Immature natural killer cell (primary cell): Measurements from ENCODE around the gene IL17RB. TPM values are rescaled to one million over a fixed set of nuclear protein-coding genes. Genes with fewer than 3 reads are reported as not detected.

Experiments
- DNase-seq, 3 donors: peaks; one replicate each; pipeline ENCODE4 v3.0.0; 2022; ENCODE audit warnings: mixed read lengths in 1 of 3
- H3K27ac Mint-ChIP-seq, 6 donors: one replicate each; pipeline ENCODE4 v1.8.0; 2020; ENCODE audit warnings: mixed read lengths in 6 of 6, mild to moderate bottlenecking in 5 of 6, inconsistent platforms in 4 of 6, moderate library complexity in 3 of 6
- H3K27me3 Mint-ChIP-seq, 3 donors: one replicate each; pipeline ENCODE4 v1.8.0; 2020 to 2021; ENCODE audit warnings: low read depth in 3 of 3, mild to moderate bottlenecking in 3 of 3, mixed read lengths in 3 of 3, moderate library complexity in 3 of 3, inconsistent platforms in 1 of 3
- H3K36me3 Mint-ChIP-seq, 3 donors: one replicate each; pipeline ENCODE4 v1.8.0; 2020; ENCODE audit warnings: mixed read lengths in 3 of 3, inconsistent platforms in 2 of 3, mild to moderate bottlenecking in 2 of 3
- H3K4me1 Mint-ChIP-seq, 2 donors: one replicate each; pipeline ENCODE4 v1.8.0; 2020; ENCODE audit warnings: inconsistent platforms in 2 of 2, mild to moderate bottlenecking in 2 of 2, mixed read lengths in 2 of 2, moderate library complexity in 1 of 2
- H3K4me3 Mint-ChIP-seq, 5 donors: one replicate each; pipeline ENCODE4 v1.8.0; 2020; ENCODE audit warnings: mild to moderate bottlenecking in 5 of 5, mixed read lengths in 5 of 5, inconsistent platforms in 3 of 5, moderate library complexity in 3 of 5
- H3K9me3 Mint-ChIP-seq, 6 donors: one replicate each; pipeline ENCODE4 v1.8.0; 2020; ENCODE audit warnings: mild to moderate bottlenecking in 6 of 6, mixed read lengths in 6 of 6, inconsistent platforms in 4 of 6, moderate library complexity in 3 of 6
- polyA plus RNA-seq, 3 donors: library from polyadenylated mRNA; unstranded; fragments of 300-500 nt; fragmentation: Illumina TruSeq; gene quantifications; one replicate each; pipeline ENCODE4 v1.2.3, GENCODE V29; 2021

Gene IL17RB
- polyA plus RNA-seq, 3 donors from 2014 or later, result 0.79 to 1.2 TPM; not detected in 1

GRCh38 chr3:53881691-53882593 is 35.6 kb downstream of the IL17RB start, which contains the start of gene ACTR8:
Gene ACTR8 (minus strand): TSS chr3:53882152. CDS start chr3:53882101, 51 bp downstream.
- Mint-ChIP-seq H3K27ac (peak within 1 kb of the TSS; percentile 88 to 100 (median 99)), H3K4me3 (peak within 1 kb of the TSS; percentile 94 to 100 (median 100)), H3K4me1 (peaks cover 33 to 43% of the 10 kb centered on the region in 2 donors), H3K36me3 (peaks cover 8 to 42% (median 11%) of the 10 kb centered on the region in 3 donors), H3K9me3 (no peaks in the 10 kb centered on the region), H3K27me3 (peaks cover 0 to 9% (median 6%) of the 10 kb centered on the region in 3 donors)
- peak; percentile 88 to 90 (median 90) for DNase-seq

- peaks cover 7 to 39% (median 10%) of the 10 kb centered on the region in 3 donors for H3K36me3 Mint-ChIP-seq
- H3K9me3 Mint-ChIP-seq, result no peaks in the 10 kb centered on the region
- H3K27ac Mint-ChIP-seq, result peak overlapping the region; percentile 88 to 100 (median 99)
Measured at GRCh38 chr3:53883008-53883407, 36.6 kb downstream of the IL17RB start.

GRCh38 chr3:53884623-53885022 is 38.3 kb downstream of the IL17RB start:
- DNase-seq, result no peak
- no peaks in the 10 kb centered on the region for H3K9me3 Mint-ChIP-seq
- peaks cover 44 to 66% of the 10 kb centered on the region in 2 donors for H3K4me1 Mint-ChIP-seq
- peaks cover 3 to 38% (median 8%) of the 10 kb centered on the region in 3 donors for H3K36me3 Mint-ChIP-seq
- no peak overlapping the region for H3K4me3 Mint-ChIP-seq
- H3K27ac Mint-ChIP-seq, result no peak overlapping the region
- H3K27me3 Mint-ChIP-seq, result peaks cover 0 to 9% (median 6%) of the 10 kb centered on the region in 3 donors

More at GRCh38 chr3:53883008-53883407, 36.6 kb downstream of the IL17RB start:
- Mint-ChIP-seq H3K4me3 (peak overlapping the region; percentile 94 to 100 (median 100)), H3K27me3 (peaks cover 0 to 9% (median 6%) of the 10 kb centered on the region in 3 donors), H3K4me1 (peaks cover 33 to 53% of the 10 kb centered on the region in 2 donors)
- no peak for DNase-seq

GRCh38 chr3:53885239-53885638 is 38.9 kb downstream of the IL17RB start:
- Mint-ChIP-seq H3K4me3 (no peak overlapping the region), H3K36me3 (peaks cover 3 to 33% (median 8%) of the 10 kb centered on the region in 3 donors)

GRCh38 chr3:53887446-53887845 is 41.1 kb downstream of the IL17RB start:
- Mint-ChIP-seq H3K9me3 (no peaks in the 10 kb centered on the region), H3K4me3 (no peak overlapping the region), H3K27me3 (peaks cover 5 to 10% (median 7%) of the 10 kb centered on the region in 3 donors), H3K27ac (peak overlapping the region in 3 of 6 donors; percentile 27 to 39 (median 35)), H3K4me1 (peaks cover 46 to 63% of the 10 kb centered on the region in 2 donors), H3K36me3 (peaks cover 3 to 35% (median 8%) of the 10 kb centered on the region in 3 donors)
- no peak for DNase-seq

More at GRCh38 chr3:53885239-53885638, 38.9 kb downstream of the IL17RB start:
- no peaks in the 10 kb centered on the region for H3K9me3 Mint-ChIP-seq
- H3K4me1 Mint-ChIP-seq, result peaks cover 44 to 66% of the 10 kb centered on the region in 2 donors
- peaks cover 0 to 9% (median 6%) of the 10 kb centered on the region in 3 donors for H3K27me3 Mint-ChIP-seq
- DNase-seq, result no peak
- no peak overlapping the region for H3K27ac Mint-ChIP-seq

GRCh38 chr3:53888232-53888631 is 41.9 kb downstream of the IL17RB start:
- H3K9me3 Mint-ChIP-seq, result no peaks in the 10 kb centered on the region
- DNase-seq, result no peak
- peaks cover 3 to 35% (median 8%) of the 10 kb centered on the region in 3 donors for H3K36me3 Mint-ChIP-seq
- H3K4me1 Mint-ChIP-seq, result peaks cover 40 to 63% of the 10 kb centered on the region in 2 donors
- peaks cover 5 to 7% (median 5%) of the 10 kb centered on the region in 3 donors for H3K27me3 Mint-ChIP-seq
- H3K4me3 Mint-ChIP-seq, result no peak overlapping the region
- H3K27ac Mint-ChIP-seq, result peak overlapping the region in 4 of 6 donors; percentile 30 to 58 (median 43)

- peak; percentile 10 to 48 (median 48) for DNase-seq
- Mint-ChIP-seq H3K27me3 (peaks cover 7 to 15% (median 10%) of the 10 kb centered on the region in 3 donors), H3K9me3 (no peaks in the 10 kb centered on the region), H3K4me3 (peak overlapping the region; percentile 86 to 98 (median 94)), H3K36me3 (peaks cover 3 to 32% (median 8%) of the 10 kb centered on the region in 3 donors), H3K4me1 (peaks cover 40 to 65% of the 10 kb centered on the region in 2 donors), H3K27ac (peak overlapping the region; percentile 96 to 99 (median 98))
Measured at GRCh38 chr3:53890726-53891475, 44.5 kb downstream of the IL17RB start.

GRCh38 chr3:53891497-53892285 is 45.3 kb downstream of the IL17RB start, which contains the start of gene SELENOK:
Gene SELENOK (minus strand): TSS chr3:53891859.
- Mint-ChIP-seq H3K4me1 (peaks cover 40 to 64% of the 10 kb centered on the region in 2 donors), H3K9me3 (no peaks in the 10 kb centered on the region), H3K27me3 (peaks cover 7 to 15% (median 10%) of the 10 kb centered on the region in 3 donors), H3K36me3 (peaks cover 3 to 24% (median 8%) of the 10 kb centered on the region in 3 donors), H3K27ac (peak within 1 kb of the TSS; percentile 96 to 99 (median 98)), H3K4me3 (peak within 1 kb of the TSS; percentile 86 to 98 (median 94))
- peak; percentile 98 for DNase-seq

GRCh38 chr3:53892286-53892637 is 45.9 kb downstream of the IL17RB start:
- H3K27ac Mint-ChIP-seq, result peak overlapping the region; percentile 96 to 99 (median 98)
- H3K4me3 Mint-ChIP-seq, result peak overlapping the region; percentile 86 to 98 (median 94)
- H3K9me3 Mint-ChIP-seq, result peaks cover 0 to under 1% (median 0%) of the 10 kb centered on the region in 6 donors
- H3K4me1 Mint-ChIP-seq, result peaks cover 38 to 58% of the 10 kb centered on the region in 2 donors
- no peak for DNase-seq
- peaks cover 9 to 15% (median 10%) of the 10 kb centered on the region in 3 donors for H3K27me3 Mint-ChIP-seq
- peaks cover 3 to 19% (median 8%) of the 10 kb centered on the region in 3 donors for H3K36me3 Mint-ChIP-seq

GRCh38 chr3:53899750-53900149 is 53.4 kb downstream of the IL17RB start:
- Mint-ChIP-seq H3K36me3 (no peaks in the 10 kb centered on the region), H3K27me3 (peaks cover 2 to 11% (median 5%) of the 10 kb centered on the region in 3 donors), H3K27ac (no peak overlapping the region), H3K9me3 (peaks cover 0 to 2% (median 0%) of the 10 kb centered on the region in 6 donors), H3K4me1 (no peaks in the 10 kb centered on the region), H3K4me3 (no peak overlapping the region)
- no peak for DNase-seq

- no peak for DNase-seq
- Mint-ChIP-seq H3K9me3 (peaks cover 0 to 2% (median 0%) of the 10 kb centered on the region in 6 donors), H3K36me3 (no peaks in the 10 kb centered on the region), H3K27me3 (peaks cover 3 to 9% (median 8%) of the 10 kb centered on the region in 3 donors), H3K27ac (no peak overlapping the region), H3K4me1 (no peaks in the 10 kb centered on the region), H3K4me3 (no peak overlapping the region)
Measured at GRCh38 chr3:53900666-53901331, 54.4 kb downstream of the IL17RB start.

GRCh38 chr3:53902067-53902466 is 55.7 kb downstream of the IL17RB start:
- no peak for DNase-seq
- peaks cover 0 to 10% (median 2%) of the 10 kb centered on the region in 6 donors for H3K9me3 Mint-ChIP-seq
- no peak overlapping the region for H3K4me3 Mint-ChIP-seq
- no peak overlapping the region for H3K27ac Mint-ChIP-seq
- peaks cover 6 to 16% (median 9%) of the 10 kb centered on the region in 3 donors for H3K27me3 Mint-ChIP-seq
- H3K36me3 Mint-ChIP-seq, result no peaks in the 10 kb centered on the region
- no peaks in the 10 kb centered on the region for H3K4me1 Mint-ChIP-seq
